GM13976 (cell line): ENCODE measurements around the gene PRR33.

Experiments
- DNase-seq: peaks from one replicate; pipeline ENCODE4 v3.0.0; 2012; ENCODE audit warnings: low spot score
- in situ Hi-C: fragments of 300-500 bp; cut with MboI; formaldehyde crosslinking; loops from one replicate; pipeline ENCODE4 v1.12.0; 2022; ENCODE audit warnings: low sequenced_read_pairs, mixed read lengths, inconsistent platforms; ENCODE audit not compliant: unreplicated experiment
- TF ChIP-seq, protein P1 (sequence below): IDR thresholded peaks from 2 replicates; pipeline ENCODE4 v1.5.1; 2012; ENCODE audit warnings: borderline replicate concordance, mild to moderate bottlenecking; ENCODE audit not compliant: insufficient read depth; ENCODE audit errors: extremely low read depth, missing control alignments, control extremely low read depth

PRR33 gene

DNA sequence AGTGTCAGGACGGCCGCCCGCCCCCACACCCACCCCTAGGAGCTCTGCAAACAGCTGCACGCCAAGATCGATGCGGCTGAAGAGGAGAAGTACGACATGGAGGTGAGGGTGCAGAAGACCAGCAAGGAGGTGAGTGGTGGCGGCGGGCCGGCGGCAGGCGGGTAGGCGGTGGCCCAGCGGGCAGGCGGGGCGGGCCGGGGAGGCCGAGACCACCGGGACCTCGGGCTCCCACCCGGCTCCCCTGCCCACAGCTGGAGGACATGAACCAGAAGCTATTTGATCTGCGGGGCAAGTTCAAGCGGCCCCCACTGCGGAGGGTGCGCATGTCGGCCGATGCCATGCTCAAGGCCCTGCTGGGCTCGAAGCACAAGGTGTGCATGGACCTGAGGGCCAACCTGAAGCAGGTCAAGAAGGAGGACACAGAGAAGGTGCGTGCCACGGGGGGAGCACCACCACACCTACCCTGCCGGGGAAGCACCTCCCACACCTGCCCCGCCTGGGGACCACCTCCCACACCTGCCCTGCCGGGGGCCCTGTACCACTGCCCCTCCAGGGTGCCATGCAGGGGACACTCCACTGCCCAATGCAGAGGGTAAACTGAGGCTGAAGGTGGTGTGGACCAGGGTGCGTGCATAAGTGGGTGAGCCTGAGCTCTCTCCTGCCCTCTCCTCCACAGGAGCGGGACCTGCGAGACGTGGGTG is 50.8 kb downstream of the PRR33 start:
- TF ChIP-seq, protein P1, sequence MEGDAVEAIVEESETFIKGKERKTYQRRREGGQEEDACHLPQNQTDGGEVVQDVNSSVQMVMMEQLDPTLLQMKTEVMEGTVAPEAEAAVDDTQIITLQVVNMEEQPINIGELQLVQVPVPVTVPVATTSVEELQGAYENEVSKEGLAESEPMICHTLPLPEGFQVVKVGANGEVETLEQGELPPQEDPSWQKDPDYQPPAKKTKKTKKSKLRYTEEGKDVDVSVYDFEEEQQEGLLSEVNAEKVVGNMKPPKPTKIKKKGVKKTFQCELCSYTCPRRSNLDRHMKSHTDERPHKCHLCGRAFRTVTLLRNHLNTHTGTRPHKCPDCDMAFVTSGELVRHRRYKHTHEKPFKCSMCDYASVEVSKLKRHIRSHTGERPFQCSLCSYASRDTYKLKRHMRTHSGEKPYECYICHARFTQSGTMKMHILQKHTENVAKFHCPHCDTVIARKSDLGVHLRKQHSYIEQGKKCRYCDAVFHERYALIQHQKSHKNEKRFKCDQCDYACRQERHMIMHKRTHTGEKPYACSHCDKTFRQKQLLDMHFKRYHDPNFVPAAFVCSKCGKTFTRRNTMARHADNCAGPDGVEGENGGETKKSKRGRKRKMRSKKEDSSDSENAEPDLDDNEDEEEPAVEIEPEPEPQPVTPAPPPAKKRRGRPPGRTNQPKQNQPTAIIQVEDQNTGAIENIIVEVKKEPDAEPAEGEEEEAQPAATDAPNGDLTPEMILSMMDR: no peak
- no peak for DNase-seq
- in situ Hi-C loops: no loop called here

DNA sequence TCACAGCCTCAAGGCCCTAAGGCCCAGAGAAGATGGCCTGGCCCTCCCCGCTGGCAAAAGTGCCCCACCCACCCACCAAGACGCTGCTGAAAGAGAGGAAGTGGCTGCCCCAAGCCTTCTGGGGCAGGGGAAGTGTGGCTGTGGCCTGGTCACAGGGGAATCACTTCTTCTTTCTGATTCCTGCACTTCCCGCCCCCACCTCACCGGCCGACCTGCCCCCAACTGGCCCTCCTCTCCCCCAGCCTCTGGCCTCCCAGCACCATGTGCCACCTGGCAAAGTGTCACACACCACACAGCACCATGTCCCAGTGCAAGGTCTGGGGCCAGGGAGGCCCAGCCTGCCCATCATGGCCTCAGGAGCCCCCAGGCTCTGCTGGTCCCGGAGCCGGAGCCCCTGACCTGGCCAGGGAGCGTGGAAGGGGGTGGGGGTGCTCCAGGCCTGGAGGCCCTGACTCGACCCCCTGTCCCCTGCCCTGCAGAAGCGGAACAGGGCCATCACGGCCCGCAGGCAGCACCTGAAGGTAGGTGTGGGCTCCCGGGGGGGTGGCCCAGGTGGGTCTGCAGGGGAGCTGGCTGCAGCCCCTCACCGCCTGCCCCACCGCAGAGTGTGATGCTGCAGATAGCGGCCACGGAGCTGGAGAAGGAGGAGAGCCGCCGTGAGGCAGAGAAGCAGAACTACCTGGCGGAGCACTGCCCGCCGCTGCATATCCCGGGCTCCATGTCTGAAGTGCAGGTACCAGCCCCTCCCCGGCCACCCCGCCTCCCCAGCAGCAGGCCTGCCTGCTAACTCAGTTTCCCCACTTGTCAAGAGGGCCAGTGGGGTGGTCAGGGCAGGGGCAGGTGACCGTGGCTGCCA is 51.5 kb downstream of the PRR33 start:
- in situ Hi-C loops: no loop called here
- TF ChIP-seq, protein P1: no peak
- peak; percentile 79 for DNase-seq

DNA sequence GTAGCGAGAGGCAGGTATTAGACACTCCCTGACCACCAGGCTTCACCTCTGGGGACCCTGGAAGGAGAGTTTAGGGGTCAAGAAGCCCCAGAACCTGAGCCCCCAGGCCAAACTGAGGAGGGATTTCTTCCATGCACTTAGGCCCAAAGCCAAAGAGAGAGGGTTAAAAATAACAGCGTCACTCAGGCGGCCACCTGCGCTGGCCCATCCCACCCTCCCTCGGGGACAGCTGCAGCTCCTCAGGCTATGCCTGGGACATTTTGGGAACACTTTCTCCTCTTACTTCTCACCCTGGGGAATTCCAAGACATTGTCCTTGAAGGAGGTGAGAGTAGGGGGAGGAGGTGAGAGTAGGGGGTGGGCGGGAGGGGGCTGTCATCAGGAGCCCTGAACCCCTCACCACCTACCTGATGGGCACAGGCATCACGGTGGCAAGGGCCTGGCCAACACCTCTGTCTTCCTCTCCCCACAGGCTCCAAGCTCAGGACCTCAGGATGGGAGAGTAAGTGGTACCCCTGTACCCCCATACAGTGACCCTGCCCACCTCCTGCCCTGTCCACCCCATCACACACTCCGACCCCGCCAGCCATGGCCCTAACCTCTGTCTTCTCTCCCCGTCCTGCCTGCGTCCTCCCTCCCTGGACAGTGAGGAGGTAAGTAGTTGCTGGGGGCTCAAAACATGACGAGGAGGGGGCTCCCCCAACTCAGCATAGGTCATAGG is 52.3 kb downstream of the PRR33 start:
- in situ Hi-C loops: no loop called here
- DNase-seq: no peak

DNA sequence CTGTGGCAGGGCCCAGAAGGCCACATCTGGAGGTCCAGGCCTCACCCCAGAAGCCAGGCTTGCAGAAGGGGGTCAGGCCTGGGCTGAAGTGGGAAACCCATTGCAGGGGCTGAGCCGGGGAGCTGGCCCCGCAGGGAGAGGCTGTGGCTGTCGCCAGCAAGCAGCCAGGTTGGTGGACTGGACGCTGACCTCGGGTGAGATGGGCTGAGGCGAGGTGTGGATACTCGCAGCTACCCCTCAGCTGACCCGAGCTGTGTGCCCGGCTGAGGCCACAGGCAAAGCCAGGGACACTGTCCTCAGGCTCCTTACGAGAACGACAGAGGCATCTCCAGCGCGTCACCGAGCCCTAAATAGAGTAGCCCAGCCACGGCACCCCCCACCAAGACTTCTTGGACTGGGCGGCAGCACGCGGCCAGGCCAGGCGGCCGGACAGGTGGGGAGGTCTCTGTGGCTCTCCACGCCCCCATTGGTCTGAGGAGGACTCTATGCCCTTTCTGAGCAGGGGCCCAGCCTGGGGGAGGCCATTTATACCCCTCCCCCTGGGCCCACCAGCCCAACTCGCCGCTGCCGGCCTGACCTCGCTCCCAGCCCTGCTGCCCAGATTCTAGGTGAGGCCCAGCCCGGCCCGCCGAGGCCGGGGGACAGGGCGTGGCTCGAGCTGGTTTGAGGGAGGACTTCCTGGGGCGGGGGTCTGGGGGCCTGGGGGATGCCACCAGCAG is 53.1 kb downstream of the PRR33 start, which contains the start of gene TNNI2:
TSS of gene TNNI2 (plus strand) at position 556 of the 719 bp plus-strand sequence. CDS start 716 bp downstream, outside the sequence.
- DNase-seq: no peak
- in situ Hi-C loops: no loop called here
- TF ChIP-seq, protein P1: no peak

More for the DNA sequence above, 52.3 kb downstream of the PRR33 start:
- TF ChIP-seq, protein P1: no peak
